22Rv1 (cell line): Measurements from ENCODE around the gene PXDN.

Experiments
- ZFX ChIP-seq: fragments of 450-650 bp; IDR thresholded peaks from 2 replicates; pipeline ENCODE4 v1.6.1; 2017; ENCODE audit warnings: antibody characterized with exemption, borderline replicate concordance
- TF ChIP-seq, protein P1 (sequence below): fragments of 450-650 bp; IDR thresholded peaks from 2 replicates; pipeline ENCODE4 v1.5.1; 2017; ENCODE audit warnings: mild to moderate bottlenecking

DNA sequence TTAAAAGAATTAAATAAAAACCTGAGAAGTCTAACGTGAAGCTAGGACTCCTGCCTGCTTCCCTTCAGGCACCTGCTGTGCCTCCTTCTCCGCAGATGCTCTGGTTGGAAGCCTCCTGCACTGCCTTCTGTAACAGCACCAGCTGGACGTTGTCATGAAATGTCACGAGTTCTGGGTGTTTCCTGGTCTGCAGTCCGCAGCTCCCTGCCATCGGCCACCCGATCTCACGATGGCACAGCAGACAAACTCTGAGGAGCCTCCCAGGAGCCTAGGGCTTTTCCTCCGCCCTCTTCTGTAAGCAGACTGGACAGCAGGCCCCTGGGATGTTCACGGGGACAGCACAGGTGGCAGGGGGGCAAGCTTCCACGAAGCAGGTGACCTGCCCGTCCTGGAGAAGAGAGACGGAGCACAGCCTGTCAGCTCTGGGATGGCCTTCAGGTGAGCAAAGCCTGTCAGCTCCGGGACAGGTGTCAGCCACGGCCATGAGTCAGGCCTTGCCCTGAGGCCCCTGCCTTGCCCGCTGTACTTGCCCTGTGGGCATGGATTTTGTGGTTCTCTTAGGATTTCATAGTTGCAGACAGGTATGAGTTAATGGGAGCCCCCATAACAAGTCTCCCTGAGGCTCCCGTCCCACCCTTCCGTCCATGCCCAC is 110.3 kb downstream of the PXDN start:
- TF ChIP-seq, protein P1, sequence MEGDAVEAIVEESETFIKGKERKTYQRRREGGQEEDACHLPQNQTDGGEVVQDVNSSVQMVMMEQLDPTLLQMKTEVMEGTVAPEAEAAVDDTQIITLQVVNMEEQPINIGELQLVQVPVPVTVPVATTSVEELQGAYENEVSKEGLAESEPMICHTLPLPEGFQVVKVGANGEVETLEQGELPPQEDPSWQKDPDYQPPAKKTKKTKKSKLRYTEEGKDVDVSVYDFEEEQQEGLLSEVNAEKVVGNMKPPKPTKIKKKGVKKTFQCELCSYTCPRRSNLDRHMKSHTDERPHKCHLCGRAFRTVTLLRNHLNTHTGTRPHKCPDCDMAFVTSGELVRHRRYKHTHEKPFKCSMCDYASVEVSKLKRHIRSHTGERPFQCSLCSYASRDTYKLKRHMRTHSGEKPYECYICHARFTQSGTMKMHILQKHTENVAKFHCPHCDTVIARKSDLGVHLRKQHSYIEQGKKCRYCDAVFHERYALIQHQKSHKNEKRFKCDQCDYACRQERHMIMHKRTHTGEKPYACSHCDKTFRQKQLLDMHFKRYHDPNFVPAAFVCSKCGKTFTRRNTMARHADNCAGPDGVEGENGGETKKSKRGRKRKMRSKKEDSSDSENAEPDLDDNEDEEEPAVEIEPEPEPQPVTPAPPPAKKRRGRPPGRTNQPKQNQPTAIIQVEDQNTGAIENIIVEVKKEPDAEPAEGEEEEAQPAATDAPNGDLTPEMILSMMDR, result no peak
- no peak for TF ChIP-seq ZFX
